ENCODE results near the gene COLGALT1. TPM values are rescaled to one million over a fixed set of nuclear protein-coding genes. Genes with fewer than 3 reads are reported as not detected.

COLGALT1 gene
- total and polyA plus RNA-seq, 7 donors, result 7.8 to 62.3 (median 53.0) TPM

DNA sequence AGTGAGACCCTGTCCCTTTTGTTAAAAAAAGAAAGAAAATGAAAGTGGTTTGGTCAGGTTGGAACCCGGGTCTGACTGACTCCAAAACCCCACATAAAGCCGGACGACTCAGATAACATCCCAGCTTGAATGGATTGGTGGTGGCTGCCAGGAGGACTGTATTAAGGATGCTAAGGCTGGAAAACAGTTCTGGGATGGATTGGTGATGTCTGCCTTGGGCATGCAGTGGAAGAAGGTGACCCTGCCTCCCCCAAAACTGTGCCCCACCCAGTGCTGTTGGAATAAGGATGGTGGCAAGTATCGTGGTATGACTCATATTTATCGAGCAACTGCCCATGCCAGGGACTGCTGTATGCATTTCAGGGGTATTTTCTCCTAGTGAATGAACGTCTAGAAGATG is 18.5 kb upstream of the COLGALT1 start:
- Histone ChIP-seq H3K27me3 (no peaks in the 10 kb centered on the region), H3K4me3 (no peak overlapping the region), H3K9me3 (no peaks in the 10 kb centered on the region), H3K27ac (no peak overlapping the region), H3K4me1 (peaks cover 0 to 16% (median 13%) of the 10 kb centered on the region in 4 donors), H3K36me3 (no peaks in the 10 kb centered on the region)
- TF ChIP-seq EP300 (IDR thresholded peaks at IDR 0.05), result no peak
- TF ChIP-seq POLR2AphosphoS5 (IDR thresholded peaks at IDR 0.05), result no peak
- no peak for TF ChIP-seq POLR2A (IDR thresholded peaks at IDR 0.05)
- TF ChIP-seq, protein P1, sequence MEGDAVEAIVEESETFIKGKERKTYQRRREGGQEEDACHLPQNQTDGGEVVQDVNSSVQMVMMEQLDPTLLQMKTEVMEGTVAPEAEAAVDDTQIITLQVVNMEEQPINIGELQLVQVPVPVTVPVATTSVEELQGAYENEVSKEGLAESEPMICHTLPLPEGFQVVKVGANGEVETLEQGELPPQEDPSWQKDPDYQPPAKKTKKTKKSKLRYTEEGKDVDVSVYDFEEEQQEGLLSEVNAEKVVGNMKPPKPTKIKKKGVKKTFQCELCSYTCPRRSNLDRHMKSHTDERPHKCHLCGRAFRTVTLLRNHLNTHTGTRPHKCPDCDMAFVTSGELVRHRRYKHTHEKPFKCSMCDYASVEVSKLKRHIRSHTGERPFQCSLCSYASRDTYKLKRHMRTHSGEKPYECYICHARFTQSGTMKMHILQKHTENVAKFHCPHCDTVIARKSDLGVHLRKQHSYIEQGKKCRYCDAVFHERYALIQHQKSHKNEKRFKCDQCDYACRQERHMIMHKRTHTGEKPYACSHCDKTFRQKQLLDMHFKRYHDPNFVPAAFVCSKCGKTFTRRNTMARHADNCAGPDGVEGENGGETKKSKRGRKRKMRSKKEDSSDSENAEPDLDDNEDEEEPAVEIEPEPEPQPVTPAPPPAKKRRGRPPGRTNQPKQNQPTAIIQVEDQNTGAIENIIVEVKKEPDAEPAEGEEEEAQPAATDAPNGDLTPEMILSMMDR (IDR thresholded peaks at IDR 0.05), result no peak
- no peak for DNase-seq
- WGBS, 2 donors, result 75 to 85% methylated on average over 6 of the region's 6 CpGs
- intact Hi-C loops (cut with DNase I), result no loop called here

DNA sequence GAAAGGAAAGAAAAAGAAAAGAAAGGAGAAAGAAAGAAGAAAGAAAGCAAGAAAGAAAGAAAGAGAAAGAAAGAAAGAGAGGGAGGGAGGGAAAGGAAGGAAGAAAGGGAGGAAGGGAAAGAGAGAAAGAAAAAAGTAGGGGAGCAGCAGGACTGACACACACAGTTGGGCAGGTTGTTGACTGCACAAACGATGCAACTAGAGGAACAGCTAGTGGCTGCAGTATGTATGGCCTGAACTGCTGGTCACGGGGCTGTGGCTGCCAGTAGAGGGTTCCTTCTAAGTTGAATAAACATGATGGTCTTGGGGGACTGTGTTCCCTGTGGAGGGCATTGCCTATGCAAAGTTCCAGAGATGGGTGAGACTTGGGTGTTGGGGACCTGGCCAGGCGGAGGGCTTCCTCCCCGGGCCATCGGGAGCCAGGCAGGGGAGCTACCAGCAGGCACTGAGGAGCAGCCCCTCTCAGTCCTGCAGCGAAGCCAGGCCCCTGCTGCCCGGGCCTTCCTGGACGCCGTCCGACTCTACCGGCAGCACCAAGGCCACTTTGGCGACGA is 16.7 kb upstream of the COLGALT1 start:
- Histone ChIP-seq H3K27ac (peak overlapping the region; percentile 50 to 70 (median 54)), H3K4me1 (peaks cover 0 to 16% (median 13%) of the 10 kb centered on the region in 4 donors), H3K9me3 (no peaks in the 10 kb centered on the region), H3K27me3 (no peaks in the 10 kb centered on the region), H3K4me3 (peak overlapping the region; percentile 23 to 51 (median 49)), H3K36me3 (no peaks in the 10 kb centered on the region)
- intact Hi-C loops (cut with DNase I), result loop anchor here (1.0 kb wide), 1 partner anchor 35 kb away; no protein-coding TSS in a partner anchor
- 8 to 9% methylated on average over 13 of the region's 13 CpGs for WGBS, 2 donors
- DNase-seq, result no peak
- TF ChIP-seq EP300 (IDR thresholded peaks at IDR 0.05) (no peak), POLR2A (IDR thresholded peaks at IDR 0.05) (no peak), POLR2AphosphoS5 (IDR thresholded peaks at IDR 0.05) (no peak)
- TF ChIP-seq, protein P1 (IDR thresholded peaks at IDR 0.05), result no peak

DNA sequence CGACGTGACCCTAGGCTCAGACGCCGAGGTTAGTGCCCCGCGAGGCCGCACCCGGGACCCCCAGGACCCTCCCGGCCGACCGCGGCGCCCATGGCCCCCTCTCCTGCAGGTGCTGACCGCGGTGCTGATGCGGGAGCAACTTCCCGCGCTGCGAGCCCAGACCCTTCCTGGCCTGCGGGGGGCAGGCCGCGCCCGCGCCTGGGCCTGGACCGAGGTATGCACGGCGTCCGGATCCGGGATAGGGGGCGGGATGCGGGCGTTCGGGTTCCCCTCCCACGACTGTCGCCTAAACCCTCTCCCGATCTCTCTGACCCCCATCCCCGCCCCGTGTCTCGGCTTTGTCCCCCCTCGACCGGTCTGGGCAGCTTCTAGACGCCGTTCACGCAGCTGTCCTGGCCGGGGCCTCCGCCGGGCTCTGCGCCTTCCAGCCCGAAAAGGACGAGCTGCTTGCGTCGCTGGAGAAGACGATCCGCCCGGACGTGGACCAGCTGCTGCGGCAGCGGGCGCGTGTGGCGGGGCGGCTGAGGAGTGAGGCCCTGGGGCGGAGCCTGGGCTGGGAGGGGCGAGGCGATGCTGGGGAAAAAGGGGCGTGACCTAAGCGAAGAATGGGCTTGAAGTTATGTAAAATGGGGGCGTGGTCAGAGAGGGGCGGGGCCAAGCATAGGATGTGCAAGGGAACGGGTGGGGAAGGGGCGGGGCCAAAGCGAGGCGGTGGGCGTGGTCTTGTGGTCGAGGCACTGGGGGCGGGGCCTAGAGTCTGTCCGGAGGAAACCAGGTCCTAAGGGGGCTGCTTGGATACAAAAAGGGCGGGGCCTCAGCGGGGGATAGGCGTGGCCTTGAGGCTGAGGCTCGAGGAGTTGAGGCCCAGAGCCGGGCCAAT is 16.0 kb upstream of the COLGALT1 start:
- no peaks in the 10 kb centered on the region for H3K36me3 ChIP-seq
- no peak for TF ChIP-seq POLR2A (IDR thresholded peaks at IDR 0.05)
- TF ChIP-seq EP300 (IDR thresholded peaks at IDR 0.05), result no peak
- TF ChIP-seq POLR2AphosphoS5 (IDR thresholded peaks at IDR 0.05), result peak; percentile 6 to 59 (median 36)
- TF ChIP-seq, protein P1 (IDR thresholded peaks at IDR 0.05), result peak in 2 of 4 experiments; percentile 16 to 34
- intact Hi-C loops (cut with DNase I), result loop anchor here (1.0 kb wide), 1 partner anchor 34 kb away; no protein-coding TSS in a partner anchor
- peaks cover 0 to 16% (median 13%) of the 10 kb centered on the region in 4 donors for H3K4me1 ChIP-seq
- WGBS, 2 donors, result 2% methylated on average over 82 of the region's 82 CpGs
- peak overlapping the region; percentile 50 to 70 (median 54) for H3K27ac ChIP-seq
- H3K9me3 ChIP-seq, result no peaks in the 10 kb centered on the region
- H3K4me3 ChIP-seq, result peak overlapping the region; percentile 23 to 51 (median 49)
- peak; percentile 98 for DNase-seq
- H3K27me3 ChIP-seq, result no peaks in the 10 kb centered on the region

DNA sequence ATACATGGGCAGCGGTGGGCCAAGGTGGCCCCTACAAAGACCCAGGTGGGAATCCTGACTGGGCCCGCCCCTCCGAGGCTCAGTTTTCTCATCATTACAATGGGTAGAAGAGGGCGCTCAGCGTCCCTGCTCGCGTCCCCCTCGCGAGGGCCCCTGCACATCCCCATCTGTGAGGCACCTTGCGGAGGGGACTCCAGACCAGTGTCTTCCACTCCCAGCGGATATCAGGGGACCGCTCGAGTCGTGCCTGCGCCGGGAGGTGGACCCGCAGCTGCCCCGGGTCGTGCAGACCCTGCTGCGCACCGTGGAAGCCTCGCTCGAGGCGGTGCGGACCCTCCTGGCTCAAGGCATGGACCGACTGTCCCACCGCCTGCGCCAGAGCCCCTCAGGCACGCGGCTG is 15.3 kb upstream of the COLGALT1 start:
- Histone ChIP-seq H3K4me1 (peaks cover 0 to 16% (median 13%) of the 10 kb centered on the region in 4 donors), H3K36me3 (no peaks in the 10 kb centered on the region), H3K4me3 (no peak overlapping the region), H3K9me3 (no peaks in the 10 kb centered on the region), H3K27ac (peak overlapping the region in 2 of 4 donors; percentile 20 to 70), H3K27me3 (no peaks in the 10 kb centered on the region)
- 79 to 87% methylated on average over 30 of the region's 30 CpGs for WGBS, 2 donors
- no peak for DNase-seq
- TF ChIP-seq, protein P1 (IDR thresholded peaks at IDR 0.05), result no peak
- TF ChIP-seq POLR2A (IDR thresholded peaks at IDR 0.05) (no peak), EP300 (IDR thresholded peaks at IDR 0.05) (no peak), POLR2AphosphoS5 (IDR thresholded peaks at IDR 0.05) (no peak)
- intact Hi-C loops (cut with DNase I), result no loop called here
